ENCODE measurements around the gene REEP5. TPM values are rescaled to one million over a fixed set of nuclear protein-coding genes. Genes with fewer than 3 reads are reported as not detected.

The REEP5 gene
- total RNA-seq, 1 donor from 2014 or later = 110 TPM

- no peak for DNase-seq (ENCODE audit: low spot score)
Observed at GRCh38 chr5:112844489-112844888, 77.5 kb downstream of the REEP5 start.

GRCh38 chr5:112833971-112834370 lies 88.1 kb downstream of the REEP5 start:
- DNase-seq (ENCODE audit: low spot score) = no peak

GRCh38 chr5:112830378-112830777 lies 91.6 kb downstream of the REEP5 start:
- DNase-seq (ENCODE audit: low spot score) = no peak

Other genes with a start within 250 kb of the REEP5 start
- 40.4 TPM for gene APC, start 184.3 kb downstream of the REEP5 start, total RNA-seq
- gene SRP19, start 60.9 kb downstream of the REEP5 start, total RNA-seq = 33.7 TPM
- gene DCP2, start 54.6 kb upstream of the REEP5 start, total RNA-seq = 42.2 TPM